ENCODE results near the gene DNAAF5. TPM values are rescaled to one million over a fixed set of nuclear protein-coding genes. Genes with fewer than 3 reads are reported as not detected.

The DNAAF5 gene
- total and polyA plus RNA-seq, 2 donors (not counting 1 experiment from before 2014, with no cell fraction given) = 13.1 to 14.2 TPM

DNA sequence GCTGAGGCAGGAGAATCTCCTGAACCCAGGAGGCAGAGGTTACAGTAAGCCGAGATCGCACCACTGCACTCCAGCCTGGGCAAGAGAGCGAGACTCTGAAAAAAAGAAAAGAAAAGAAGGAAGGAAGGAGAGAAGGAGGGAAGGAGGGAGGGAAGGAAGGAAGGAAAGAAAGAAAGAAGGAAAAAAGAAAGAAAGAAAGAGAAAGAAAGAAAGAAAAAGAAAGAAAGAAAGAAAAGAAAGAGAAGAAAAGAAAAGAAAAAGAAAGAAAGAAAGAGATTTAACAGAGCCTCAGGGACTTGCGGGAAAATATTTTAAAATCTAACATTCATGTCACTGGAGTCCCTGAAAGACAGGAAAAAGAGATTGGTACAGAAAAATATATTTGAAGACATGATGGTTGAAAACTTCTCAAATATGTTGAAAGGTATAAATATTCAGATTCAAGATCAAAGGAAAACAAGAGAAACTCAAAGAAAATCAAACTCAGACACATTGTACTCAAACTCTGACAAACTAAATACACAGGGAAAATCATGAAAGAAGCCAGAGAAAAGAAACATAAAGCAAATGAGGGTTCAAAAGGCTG, 25.3 kb upstream of the DNAAF5 start:
- no peak overlapping the region for H3K27ac ChIP-seq (ENCODE audit: insufficient read depth, low read length)
- H3K79me2 ChIP-seq (ENCODE audit: control insufficient read depth, insufficient read depth, low read length) = no peaks in the 10 kb centered on the region
- no peak for DNase-seq (ENCODE audit: low read depth in 2 of 2)
- no peak overlapping the region for H2AFZ ChIP-seq (ENCODE audit: low read length)
- no peaks in the 10 kb centered on the region for H3K9me3 ChIP-seq (ENCODE audit: control insufficient read depth, insufficient read depth, low read depth, low read length)
- H3K4me1 ChIP-seq (ENCODE audit: control insufficient read depth, extremely low read depth, insufficient read depth, low read length) = no peaks in the 10 kb centered on the region
- H4K20me1 ChIP-seq (ENCODE audit: control insufficient read depth, extremely low read depth, insufficient read depth, low read length) = no peaks in the 10 kb centered on the region
- no peak overlapping the region for H3K9ac ChIP-seq (ENCODE audit: insufficient read depth, low read length)
- no peak overlapping the region for H3K4me3 ChIP-seq (replicated peaks in 1 of 4; ENCODE audit: control extremely low read depth in 1 of 4, insufficient read depth in 1 of 4, low read depth in 3 of 4, low read length in 4 of 4)
- no peak overlapping the region for H3K4me2 ChIP-seq (ENCODE audit: extremely low read depth, insufficient read depth, low read length)
- no peaks in the 10 kb centered on the region for H3K36me3 ChIP-seq (ENCODE audit: control insufficient read depth, insufficient read depth, low read length)
- H3K27me3 ChIP-seq (ENCODE audit: control insufficient read depth, insufficient read depth, low read length) = no peaks in the 10 kb centered on the region
- TF ChIP-seq, protein P1, sequence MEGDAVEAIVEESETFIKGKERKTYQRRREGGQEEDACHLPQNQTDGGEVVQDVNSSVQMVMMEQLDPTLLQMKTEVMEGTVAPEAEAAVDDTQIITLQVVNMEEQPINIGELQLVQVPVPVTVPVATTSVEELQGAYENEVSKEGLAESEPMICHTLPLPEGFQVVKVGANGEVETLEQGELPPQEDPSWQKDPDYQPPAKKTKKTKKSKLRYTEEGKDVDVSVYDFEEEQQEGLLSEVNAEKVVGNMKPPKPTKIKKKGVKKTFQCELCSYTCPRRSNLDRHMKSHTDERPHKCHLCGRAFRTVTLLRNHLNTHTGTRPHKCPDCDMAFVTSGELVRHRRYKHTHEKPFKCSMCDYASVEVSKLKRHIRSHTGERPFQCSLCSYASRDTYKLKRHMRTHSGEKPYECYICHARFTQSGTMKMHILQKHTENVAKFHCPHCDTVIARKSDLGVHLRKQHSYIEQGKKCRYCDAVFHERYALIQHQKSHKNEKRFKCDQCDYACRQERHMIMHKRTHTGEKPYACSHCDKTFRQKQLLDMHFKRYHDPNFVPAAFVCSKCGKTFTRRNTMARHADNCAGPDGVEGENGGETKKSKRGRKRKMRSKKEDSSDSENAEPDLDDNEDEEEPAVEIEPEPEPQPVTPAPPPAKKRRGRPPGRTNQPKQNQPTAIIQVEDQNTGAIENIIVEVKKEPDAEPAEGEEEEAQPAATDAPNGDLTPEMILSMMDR (conservative IDR thresholded peaks at IDR 0.05 in 1 of 2, IDR thresholded peaks at IDR 0.05 in 1 of 2; ENCODE audit: low read depth in 1 of 2, low read length in 2 of 2) = no peak
- TF ChIP-seq EZH2 (IDR thresholded peaks at IDR 0.05; ENCODE audit: low read length, missing control alignments) = no peak

DNA sequence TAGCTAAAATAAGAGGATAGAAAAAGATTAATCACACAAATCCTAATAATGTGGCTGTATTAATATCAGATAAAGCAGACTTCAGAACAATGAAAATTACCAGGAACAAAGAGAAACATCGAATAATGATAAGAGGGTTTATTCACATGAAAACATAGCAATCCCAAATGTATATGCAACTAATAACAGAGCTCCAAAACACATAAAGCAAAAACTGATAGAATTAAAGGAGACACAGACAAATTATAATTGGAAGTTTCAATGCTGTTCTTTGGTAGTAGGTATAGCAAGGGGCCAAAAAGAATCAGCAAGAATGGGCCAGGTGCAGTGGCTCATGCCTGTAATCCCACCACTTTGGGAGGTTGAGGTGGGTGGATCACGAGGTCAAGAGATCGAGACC, 23.4 kb upstream of the DNAAF5 start:
- no peaks in the 10 kb centered on the region for H3K36me3 ChIP-seq (ENCODE audit: control insufficient read depth, insufficient read depth, low read length)
- no peaks in the 10 kb centered on the region for H3K4me1 ChIP-seq (ENCODE audit: control insufficient read depth, extremely low read depth, insufficient read depth, low read length)
- H3K27me3 ChIP-seq (ENCODE audit: control insufficient read depth, insufficient read depth, low read length) = no peaks in the 10 kb centered on the region
- H3K4me3 ChIP-seq (replicated peaks in 1 of 4; ENCODE audit: control extremely low read depth in 1 of 4, insufficient read depth in 1 of 4, low read depth in 3 of 4, low read length in 4 of 4) = no peak overlapping the region
- H4K20me1 ChIP-seq (ENCODE audit: control insufficient read depth, extremely low read depth, insufficient read depth, low read length) = no peaks in the 10 kb centered on the region
- TF ChIP-seq EZH2 (IDR thresholded peaks at IDR 0.05; ENCODE audit: low read length, missing control alignments) = no peak
- TF ChIP-seq, protein P1 (conservative IDR thresholded peaks at IDR 0.05 in 1 of 2, IDR thresholded peaks at IDR 0.05 in 1 of 2; ENCODE audit: low read depth in 1 of 2, low read length in 2 of 2) = no peak
- no peak overlapping the region for H3K9ac ChIP-seq (ENCODE audit: insufficient read depth, low read length)
- H3K4me2 ChIP-seq (ENCODE audit: extremely low read depth, insufficient read depth, low read length) = no peak overlapping the region
- H3K9me3 ChIP-seq (ENCODE audit: control insufficient read depth, insufficient read depth, low read depth, low read length) = no peaks in the 10 kb centered on the region
- H3K79me2 ChIP-seq (ENCODE audit: control insufficient read depth, insufficient read depth, low read length) = no peaks in the 10 kb centered on the region
- H3K27ac ChIP-seq (ENCODE audit: insufficient read depth, low read length) = no peak overlapping the region
- DNase-seq (ENCODE audit: low read depth in 2 of 2) = no peak
- H2AFZ ChIP-seq (ENCODE audit: low read length) = no peak overlapping the region

DNA sequence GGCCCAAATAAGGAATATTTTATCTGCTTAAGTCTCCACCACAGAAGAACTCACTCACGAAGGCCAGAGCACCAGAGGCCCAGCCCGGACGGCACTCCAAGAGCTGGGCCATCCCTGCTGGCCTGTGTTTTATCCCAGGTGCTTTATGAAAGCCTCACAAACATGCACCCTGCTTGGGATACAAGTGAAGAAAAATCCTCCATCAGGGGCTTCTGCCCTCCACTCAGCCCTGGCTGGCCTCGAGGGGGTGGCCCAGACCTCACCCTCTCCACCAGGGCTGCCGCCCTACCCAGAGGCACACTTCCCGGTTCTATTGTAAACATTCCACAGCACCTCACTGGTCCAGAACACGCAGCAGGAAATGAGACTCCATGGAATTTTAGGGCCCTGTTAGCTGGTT, 19.8 kb upstream of the DNAAF5 start:
- Histone ChIP-seq H3K36me3 (ENCODE audit: control insufficient read depth, insufficient read depth, low read length) (no peaks in the 10 kb centered on the region), H3K9ac (ENCODE audit: insufficient read depth, low read length) (no peak overlapping the region), H3K4me1 (ENCODE audit: control insufficient read depth, extremely low read depth, insufficient read depth, low read length) (no peaks in the 10 kb centered on the region), H3K27ac (ENCODE audit: insufficient read depth, low read length) (no peak overlapping the region), H3K4me2 (ENCODE audit: extremely low read depth, insufficient read depth, low read length) (no peak overlapping the region), H3K9me3 (ENCODE audit: control insufficient read depth, insufficient read depth, low read depth, low read length) (no peaks in the 10 kb centered on the region), H3K4me3 (replicated peaks in 1 of 4; ENCODE audit: control extremely low read depth in 1 of 4, insufficient read depth in 1 of 4, low read depth in 3 of 4, low read length in 4 of 4) (no peak overlapping the region), H3K27me3 (ENCODE audit: control insufficient read depth, insufficient read depth, low read length) (no peaks in the 10 kb centered on the region), H3K79me2 (ENCODE audit: control insufficient read depth, insufficient read depth, low read length) (no peaks in the 10 kb centered on the region), H2AFZ (ENCODE audit: low read length) (no peak overlapping the region), H4K20me1 (ENCODE audit: control insufficient read depth, extremely low read depth, insufficient read depth, low read length) (no peaks in the 10 kb centered on the region)
- DNase-seq (ENCODE audit: low read depth in 2 of 2) = no peak
- TF ChIP-seq, protein P1 (conservative IDR thresholded peaks at IDR 0.05 in 1 of 2, IDR thresholded peaks at IDR 0.05 in 1 of 2; ENCODE audit: low read depth in 1 of 2, low read length in 2 of 2) = no peak
- TF ChIP-seq EZH2 (IDR thresholded peaks at IDR 0.05; ENCODE audit: low read length, missing control alignments) = no peak

All from fibroblast of lung (primary cell).